ENCODE data around the gene TLR4.
A peak's percentile ranks its signal among the peaks of the same experiment; 100 is the strongest.

The TLR4 gene

GRCh38 chr9:117715411-117715989, 11.3 kb downstream of the TLR4 start:
- no peak for DNase-seq

DNA sequence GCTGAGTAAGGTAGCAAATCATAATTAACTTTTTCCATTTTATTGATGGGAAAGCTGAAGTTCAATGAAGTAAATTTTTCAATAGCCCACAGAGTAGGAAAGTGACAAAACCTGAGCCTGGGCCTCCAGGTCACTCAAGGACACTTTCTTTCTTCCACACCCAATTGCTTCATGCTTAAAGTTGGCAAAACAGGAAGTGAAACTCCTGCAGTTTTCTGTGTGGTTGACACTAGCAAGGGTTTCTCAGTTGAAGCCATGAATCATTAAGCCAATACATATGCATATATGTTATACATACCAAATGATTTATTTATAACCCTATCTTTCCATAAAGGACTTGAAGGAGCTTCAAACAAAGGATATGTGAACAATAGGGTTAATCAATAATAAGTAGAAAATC, 13.9 kb downstream of the TLR4 start:
- peak; percentile 91 for DNase-seq

- peak in 1 of 2 donors; percentile 15 for DNase-seq
These were observed 14.5 kb downstream of the TLR4 start for GRCh38 chr9:117718701-117719100.

- DNase-seq = peak; percentile 60 to 79
These were observed 15.1 kb downstream of the TLR4 start for GRCh38 chr9:117719161-117719920.

DNA sequence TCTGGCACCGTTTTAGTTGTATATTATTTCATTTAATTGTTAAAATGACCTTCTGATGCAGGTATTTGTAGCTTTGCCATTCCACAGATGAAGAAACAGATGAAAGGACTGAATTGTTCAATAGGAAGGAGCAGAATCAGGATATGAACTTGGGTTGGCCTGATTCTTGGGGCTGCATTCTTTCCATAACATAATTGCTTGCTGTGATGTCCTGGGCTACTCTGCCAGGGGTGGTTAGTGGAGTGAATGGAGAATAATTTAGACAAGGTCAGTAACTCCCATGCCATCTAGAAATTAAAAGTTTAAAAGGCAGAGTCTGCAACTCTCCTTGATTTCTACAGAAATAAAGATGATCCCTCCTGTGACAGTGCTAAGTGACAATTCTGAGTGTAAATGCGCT, 15.9 kb downstream of the TLR4 start:
- DNase-seq = no peak

DNA sequence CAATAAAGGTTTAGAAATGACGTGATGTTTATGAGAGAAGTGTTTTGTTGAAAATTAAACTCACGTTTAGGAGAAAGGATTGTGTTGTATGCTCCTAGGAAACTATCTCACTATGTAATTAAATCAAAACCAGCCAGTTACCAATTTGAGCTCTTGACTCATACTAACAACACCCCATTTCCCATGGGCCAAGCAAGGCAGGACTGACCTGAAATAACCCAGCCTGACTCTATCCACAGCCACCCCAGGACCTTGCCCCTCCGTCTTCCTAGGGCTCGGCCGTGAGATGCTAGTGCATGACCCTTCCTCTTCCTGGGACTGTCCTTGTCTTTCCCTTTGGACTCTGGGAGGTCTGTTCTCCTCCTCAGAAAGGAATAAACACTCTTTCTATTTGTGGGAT, 16.4 kb downstream of the TLR4 start:
- DNase-seq = no peak

DNA sequence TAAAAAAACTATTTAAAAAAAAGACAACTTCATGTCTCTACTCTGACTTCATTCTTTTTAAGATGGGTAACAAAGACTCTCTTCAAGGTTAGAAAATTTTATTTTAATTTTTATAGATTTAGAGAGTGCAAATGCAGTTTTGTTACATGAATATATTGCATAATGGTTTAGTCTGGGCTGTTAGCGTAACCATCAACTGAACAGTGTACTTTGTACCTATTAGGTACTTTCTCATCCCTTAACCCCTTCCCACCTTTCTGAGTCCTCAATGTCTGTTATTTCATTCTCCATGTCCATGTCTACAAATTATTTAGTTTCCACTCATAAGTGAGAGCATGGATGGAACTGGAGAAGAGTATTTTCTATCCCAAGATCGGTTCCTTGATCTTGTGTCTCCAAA, 16.8 kb downstream of the TLR4 start:
- DNase-seq = no peak

- DNase-seq = no peak
These were observed 18.0 kb downstream of the TLR4 start for GRCh38 chr9:117722108-117722761.

- DNase-seq = no peak
These were observed 19.9 kb downstream of the TLR4 start for GRCh38 chr9:117723986-117724625.

DNA sequence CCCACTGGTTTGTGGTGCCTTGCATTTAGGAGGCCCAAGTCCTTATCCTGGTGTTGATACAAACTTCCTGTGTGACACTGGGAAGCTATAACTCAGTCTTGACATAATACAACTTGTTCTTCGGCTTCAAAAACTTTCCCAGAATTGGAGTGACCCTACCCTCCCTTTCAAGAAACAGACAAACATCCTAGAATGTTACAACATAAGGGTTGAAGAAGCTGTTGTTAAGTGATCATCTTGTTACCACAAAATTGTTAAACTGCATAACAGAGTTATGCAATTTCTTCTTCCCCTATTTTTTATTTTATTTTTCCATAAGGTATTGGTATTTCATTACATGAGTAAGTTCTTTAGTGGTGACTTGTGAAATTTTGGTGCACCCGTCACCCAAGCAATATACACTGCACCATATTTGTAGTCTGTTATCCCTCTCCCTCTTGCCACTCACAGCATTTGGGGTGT, 21.3 kb downstream of the TLR4 start:
- DNase-seq = peak; percentile 53 to 74

DNA sequence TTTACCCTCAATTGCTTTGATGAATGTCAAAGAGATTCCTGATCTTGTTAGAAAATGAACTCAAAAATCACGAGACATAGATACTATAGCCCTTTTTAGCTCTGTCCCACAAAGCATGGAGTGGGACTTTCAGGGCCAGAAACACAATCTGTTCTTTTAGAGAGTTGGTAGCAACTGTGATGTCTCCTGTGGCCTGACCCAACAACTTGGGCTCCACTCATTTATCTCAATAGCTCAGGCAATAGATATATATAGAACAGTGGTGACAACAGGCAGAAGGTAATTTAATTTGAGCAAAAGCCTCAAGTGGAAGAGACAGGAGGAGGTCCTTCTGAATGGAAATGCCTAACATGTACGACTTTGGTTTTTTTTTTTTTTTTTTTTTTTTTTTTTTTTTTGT, 25.2 kb downstream of the TLR4 start:
- no peak for DNase-seq

GRCh38 chr9:117732494-117732893, 28.3 kb downstream of the TLR4 start:
- DNase-seq = no peak

- DNase-seq = no peak
These were observed 29.3 kb downstream of the TLR4 start for GRCh38 chr9:117733465-117733864.

GRCh38 chr9:117734082-117734481, 29.9 kb downstream of the TLR4 start:
- peak in 1 of 2 donors; percentile 11 for DNase-seq

GRCh38 chr9:117734523-117735314, 30.5 kb downstream of the TLR4 start:
- DNase-seq = no peak

DNA sequence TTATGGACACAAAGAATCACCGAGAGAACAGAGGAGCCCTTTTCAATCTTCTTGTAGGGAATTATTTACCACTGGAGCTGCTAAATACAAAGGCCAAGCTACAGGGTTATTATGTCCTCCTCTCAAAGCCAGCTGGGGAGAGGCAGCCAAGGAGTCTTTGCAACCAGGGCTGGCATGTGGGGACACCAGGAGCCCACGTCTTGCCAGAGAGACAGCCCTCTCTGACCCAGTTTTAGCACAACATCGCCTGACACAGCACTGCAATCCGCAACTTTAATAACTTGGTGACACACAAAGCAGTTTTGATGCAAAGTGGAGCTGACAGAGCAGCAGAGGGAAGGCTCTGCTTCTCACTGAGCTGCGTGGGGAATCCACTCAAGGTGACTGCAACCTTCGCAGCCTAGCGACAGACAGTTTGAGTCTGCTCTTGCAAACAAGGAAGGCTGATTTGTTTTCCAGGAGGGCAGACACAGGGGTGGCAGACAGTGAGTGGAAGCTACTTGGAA, 33.6 kb downstream of the TLR4 start:
- no peak for DNase-seq

- no peak for DNase-seq
These were observed 35.0 kb downstream of the TLR4 start for GRCh38 chr9:117739206-117739605.

- DNase-seq = no peak
These were observed 35.6 kb downstream of the TLR4 start for GRCh38 chr9:117739624-117740347.

DNA sequence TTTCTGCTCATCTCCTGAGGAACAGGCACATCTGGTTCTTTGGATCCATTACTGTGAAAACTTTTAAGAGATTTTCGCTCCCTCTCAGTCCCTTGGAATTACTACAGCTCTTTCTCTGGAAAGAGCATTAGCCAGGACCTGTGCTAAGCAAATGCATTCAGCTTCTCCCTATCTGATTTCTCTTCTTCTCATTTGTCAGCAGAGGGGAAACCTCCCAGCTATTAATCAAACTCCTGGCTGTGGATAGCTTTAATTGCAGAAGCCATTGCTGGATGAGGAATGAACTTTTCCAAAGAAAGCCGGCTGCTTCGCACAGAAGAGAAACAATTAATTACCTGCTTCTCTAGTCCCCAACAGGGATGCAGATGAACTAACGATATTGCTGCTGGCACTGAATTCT, 37.9 kb downstream of the TLR4 start:
- DNase-seq = no peak

DNA sequence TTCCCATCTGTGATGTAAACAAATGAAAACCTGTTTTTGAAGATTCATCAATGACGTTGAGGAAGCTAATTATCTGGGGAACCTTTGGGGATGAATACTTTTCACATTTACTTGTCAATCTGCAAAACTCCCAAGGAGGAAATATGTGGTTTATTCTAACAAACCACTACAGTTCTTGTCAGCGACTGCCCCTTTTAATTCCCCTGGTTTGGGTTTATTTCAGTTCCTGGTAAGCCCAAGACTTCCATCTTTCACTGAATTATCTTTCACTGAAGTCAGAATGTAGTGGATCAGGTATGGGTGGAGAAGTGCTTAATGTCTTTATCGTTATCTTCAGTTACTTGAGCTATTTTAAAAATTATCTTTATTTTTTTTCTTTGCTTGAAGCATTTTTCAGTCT, 40.2 kb downstream of the TLR4 start:
- no peak for DNase-seq

DNA sequence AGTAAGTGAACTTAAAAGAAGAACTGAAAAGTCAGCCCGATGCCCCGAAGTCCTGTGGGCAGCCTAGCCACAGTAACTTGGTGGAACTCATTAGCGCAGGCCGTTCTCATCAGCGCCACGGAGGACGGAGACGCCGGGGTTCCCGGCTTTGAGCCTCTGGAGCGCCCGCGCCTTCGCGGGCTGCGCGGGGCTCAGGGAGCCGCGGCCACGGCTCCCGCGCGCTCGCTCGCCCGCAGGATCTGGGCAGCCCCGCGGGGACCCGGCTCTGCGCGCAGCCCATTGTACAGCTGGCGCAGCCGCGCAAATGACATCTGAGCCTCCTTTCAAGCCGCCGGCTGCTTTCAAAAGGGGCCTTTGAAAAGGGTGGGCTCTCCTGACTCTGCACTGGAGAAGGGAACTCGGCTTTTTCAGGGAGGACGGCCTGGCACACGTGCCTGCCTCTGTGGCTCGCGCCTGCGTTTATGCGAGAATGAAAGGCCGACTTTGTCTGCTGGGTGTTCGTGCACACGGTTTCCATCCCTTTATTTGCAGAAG, 40.7 kb downstream of the TLR4 start:
- peak in 1 of 2 donors; percentile 18 for DNase-seq

- no peak for DNase-seq
These were observed 41.4 kb downstream of the TLR4 start for GRCh38 chr9:117745598-117745997.

Measured in inflammatory macrophage treated with lipopolysaccharide for 1 hour (primary cell).